K562 (cell line): ENCODE results near the gene CSF1R. TPM values are rescaled to one million over a fixed set of nuclear protein-coding genes. Genes with fewer than 3 reads are reported as not detected.

ENCODE experiments used
- ATAC-seq: fragments of 200-7000 bp; cut with Tn5 transposase; 3 replicates; pipeline ENCODE4 v1.9.1; 2020; ENCODE audit warnings: moderate library complexity
- BruUV-seq: library from RNA; stranded (reverse); fragments of 400-500 nt; replicated peaks from 2 replicates; lab custom pipeline; 2021; lab: Mats Ljungman, UMichigan
- CTCF ChIA-PET: fragments of 300-600 bp; formaldehyde crosslinking; extraction: SDS; loops from one replicate; lab custom pipeline; 2021; ENCODE audit warnings: low intra/inter-chr PET ratio; lab: Yijun Ruan, JAX
- POLR2A ChIA-PET: fragments of 300-600, 350-650 bp; sonication (Branson Sonifier 250); formaldehyde crosslinking; extraction: SDS; loops from one replicate; lab custom pipeline; 2021; ENCODE audit warnings: antibody characterized with exemption, inconsistent platforms; lab: Yijun Ruan, JAX
- DNase-seq, 4 experiments: peaks; one replicate each; pipeline versions ENCODE4 v3.0.0 to v3.0.0-alpha.2; 2011 to 2018; ENCODE audit warnings: low spot score in 3 of 4, mixed read lengths in 3 of 4; ENCODE audit errors: extremely low read depth in 1 of 4
- FAIRE-seq: peaks from 2 replicates; lab custom pipeline; 2011; peaks lifted over from hg19 to GRCh38; lab: Jason Lieb, UNC
- H2AFZ ChIP-seq: 2 replicates; pipeline ENCODE4 v1.6.0; 2011; ENCODE audit warnings: low read depth, low read length, control low read depth, inconsistent platforms
- H3K27ac ChIP-seq: fragments of 200-600 bp; 3 replicates; pipeline ENCODE4 v1.8.0; 2011; ENCODE audit warnings: low read depth, mild to moderate bottlenecking, control low read depth, inconsistent platforms, low read length, moderate library complexity, mixed read lengths; ENCODE audit errors: extremely low read depth
- H3K27me3 ChIP-seq, 2 experiments: fragments of 300-600 bp in 1 of 2; 2 replicates in 1 of 2; 3 replicates in 1 of 2; pipeline versions ENCODE4 v1.6.0 to v1.8.0; 2011; ENCODE audit warnings: inconsistent platforms in 2 of 2, low read length in 2 of 2, mild to moderate bottlenecking in 1 of 2, mixed read lengths in 1 of 2, moderate library complexity in 1 of 2; ENCODE audit not compliant: control insufficient read depth in 2 of 2, insufficient read depth in 2 of 2
- H3K36me3 ChIP-seq: fragments of 300-600 bp; 3 replicates; pipeline ENCODE4 v1.8.0; 2011; ENCODE audit warnings: mild to moderate bottlenecking, low read length, inconsistent platforms; ENCODE audit not compliant: control insufficient read depth, insufficient read depth
- H3K4me1 ChIP-seq, 2 experiments: fragments of 200-600 bp in 1 of 2; replicated peaks in 1 of 2; 2 replicates in 1 of 2; 3 replicates in 1 of 2; pipeline versions ENCODE4 v1.5.1 to v1.8.0; 2011; ENCODE audit warnings: inconsistent platforms in 2 of 2, low read length in 2 of 2, mild to moderate bottlenecking in 1 of 2, mixed read lengths in 1 of 2, moderate library complexity in 1 of 2; ENCODE audit not compliant: control insufficient read depth in 2 of 2, insufficient read depth in 2 of 2
- H3K4me2 ChIP-seq: 2 replicates; pipeline ENCODE4 v1.6.1; 2011; ENCODE audit warnings: low read length, control low read depth, inconsistent platforms, mixed read lengths; ENCODE audit not compliant: insufficient read depth
- H3K4me3 ChIP-seq: fragments of 200-600 bp; sonication (generic), shearing (Covaris generic); 2 replicates; pipeline ENCODE4 v1.5.1; 2016; ENCODE audit warnings: control low read depth, inconsistent platforms
- H3K79me2 ChIP-seq: fragments of 200-600 bp; 3 replicates; pipeline ENCODE4 v1.8.0; 2011; ENCODE audit warnings: low read length, inconsistent platforms; ENCODE audit not compliant: control insufficient read depth, insufficient read depth
- H3K9ac ChIP-seq, 2 experiments: 2 replicates each; pipeline versions ENCODE4 v1.6.0 to v1.6.1; 2011; ENCODE audit warnings: low read depth in 2 of 2, low read length in 2 of 2, control low read depth in 1 of 2, inconsistent platforms in 1 of 2, mild to moderate bottlenecking in 1 of 2, mixed read lengths in 1 of 2; ENCODE audit not compliant: insufficient read depth in 1 of 2
- H3K9me1 ChIP-seq: one replicate; pipeline ENCODE4 v1.6.0; 2011; ENCODE audit warnings: inconsistent platforms, mild to moderate bottlenecking, low read length, moderate library complexity; ENCODE audit not compliant: control insufficient read depth, insufficient read depth
- H3K9me3 ChIP-seq: replicated peaks from 2 replicates; pipeline ENCODE4 v1.5.1; 2011; ENCODE audit warnings: low read depth, low read length, inconsistent platforms; ENCODE audit not compliant: control insufficient read depth, insufficient read depth
- H4K20me1 ChIP-seq: replicated peaks from 2 replicates; pipeline ENCODE4 v1.6.1; 2011; ENCODE audit warnings: low read length, inconsistent platforms, mixed read lengths; ENCODE audit not compliant: control insufficient read depth, insufficient read depth
- GATAD2B ChIP-seq: fragments of 450-650 bp; IDR thresholded peaks from 2 replicates; pipeline ENCODE4 v1.6.1; 2017; ENCODE audit warnings: mild to moderate bottlenecking, borderline replicate concordance
- MXD1 ChIP-seq: fragments of 250-450 bp; sonication (Bioruptor Pico); IDR thresholded peaks from 2 replicates; pipeline ENCODE4 v1.8.0; 2021; ENCODE audit warnings: borderline replicate concordance, mild to moderate bottlenecking, moderate library complexity; ENCODE audit not compliant: poor library complexity, severe bottlenecking
- NR2C1 ChIP-seq, 2 experiments: fragments of 450-650 bp; IDR thresholded peaks; 2 replicates each; pipeline ENCODE4 v1.6.1; 2017; ENCODE audit warnings: mild to moderate bottlenecking in 2 of 2, antibody characterized with exemption in 1 of 2, inconsistent platforms in 1 of 2, missing compliant biosample characterization in 1 of 2, missing genetic modification characterization in 1 of 2
- SRSF7 ChIP-seq: fragments of 200-400 bp; formaldehyde crosslinking; optimal IDR thresholded peaks from 2 replicates; pipeline ENCODE3; 2017; ENCODE audit warnings: mild to moderate bottlenecking, low read depth, low read length
- WGBS: fragments of 100-300 bp; shearing (Covaris generic); methylation state at CpG from one replicate; pipeline ENCODE4 v1.1.6; 2016; ENCODE audit warnings: low coverage, mixed read lengths; ENCODE audit not compliant: insufficient coverage; ENCODE audit errors: missing lambda C conversion rate; 5-methylcytosine and 5-hydroxymethylcytosine counted together
- in situ Hi-C: fragments of 300-500 bp; cut with MboI; formaldehyde crosslinking; loops from 4 replicates; pipeline ENCODE4 v1.15.0; 2018; ENCODE audit warnings: inconsistent platforms, mixed read lengths
- intact Hi-C: fragments of 100-400 bp; cut with micrococcal nuclease; formaldehyde crosslinking; loops from 2 replicates; pipeline ENCODE4 v1.14.2; 2022
- polyA plus RNA-seq, 8 experiments: library from polyadenylated mRNA; depleted of rRNA in 4 of 8; stranded (reverse) in 5 of 8; unstranded in 3 of 8; fragments of >200 nt; fragmentation: Nextera tagmentation in 2 of 8; fragmentation: Illumina TruSeq in 1 of 8; extraction: Ambion mirVana in 2 of 8; extraction: Trizol in 1 of 8; gene quantifications; 2 replicates each; pipeline versions ENCODE4 v1.2.1 to v1.2.3, GENCODE V29; 2011 to 2014; ENCODE audit warnings: inconsistent platforms in 1 of 8, missing spikeins in 1 of 8
- total RNA-seq, 7 experiments: library from RNA; depleted of rRNA in 6 of 7; stranded (reverse); fragments of >200 nt in 6 of 7; fragmentation: Illumina TruSeq in 2 of 7; extraction: Trizol in 2 of 7; gene quantifications; 2 replicates each; pipeline versions ENCODE4 v1.2.1 to v1.2.3, GENCODE V29; 2011 to 2021; ENCODE audit warnings: low replicate concordance in 1 of 7

The CSF1R gene
- total and polyA plus RNA-seq, 9 of the 15 experiments (the other 6 are each of a cell fraction or from before 2014, with no cell fraction given): 0.03 to 0.64 (median 0.20) TPM; not detected in 6

DNA sequence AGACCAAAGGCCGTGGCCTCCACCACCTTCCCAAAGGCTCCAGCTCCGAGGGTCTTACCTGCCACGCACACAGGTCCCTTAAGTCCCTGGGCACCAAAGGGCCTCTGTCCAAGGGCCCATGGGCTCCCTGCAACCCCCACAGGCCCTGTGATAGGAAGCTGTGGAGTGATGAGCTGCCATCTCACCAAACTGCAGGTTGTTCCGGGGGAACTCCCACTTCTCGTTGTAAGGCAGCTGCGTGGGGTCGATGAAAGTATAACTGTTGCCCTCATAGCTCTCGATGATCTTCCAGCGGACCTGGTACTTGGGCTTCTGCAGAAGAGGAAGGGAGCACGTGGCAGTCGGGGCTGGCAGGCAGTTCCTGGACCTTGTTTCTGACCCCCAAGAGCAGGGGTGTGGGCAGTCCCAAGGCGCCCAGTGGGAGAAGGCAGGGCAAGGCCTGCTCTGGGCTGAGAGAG lies 24.8 kb downstream of the CSF1R start:
- Histone ChIP-seq H4K20me1 (no peaks in the 10 kb centered on the region; the same call in 1 of the 2 replicates), H3K4me1 (peaks cover 9 to 12% of the 10 kb centered on the region in 2 experiments; a peak in 4 of 5 replicates), H2AFZ (no peak overlapping the region), H3K4me2 (no peak overlapping the region), H3K9me3 (no peaks in the 10 kb centered on the region)
- POLR2A ChIA-PET: interaction anchor here (0.7 to 2.2 kb wide), 3 partner anchors 8 to 130 kb away, joined by 3 to 7 read pairs (median 4); no protein-coding TSS in a partner anchor
- 22% methylated on average over 12 of the region's 12 CpGs for WGBS
- CTCF ChIA-PET: no interaction called here
- TF ChIP-seq NR2C1 (IDR thresholded peaks at IDR 0.05) (no peak), NR2C1 (tag; IDR thresholded peaks at IDR 0.05) (no peak), MXD1 (CRISPR knock-in tag) (no peak), SRSF7 (no peak), GATAD2B (no peak)
- TF ChIP-seq, all 486 proteins: peak for 0
- Histone ChIP-seq H3K9me1 (peaks cover 4% of the 10 kb centered on the region), H3K79me2 (no peaks in the 10 kb centered on the region), H3K9ac (0 out of 4 replicates have a peak overlapping the region, but pooled peaks of 1 of the 2 experiments have one; percentile 45), H3K4me3 (no peak overlapping the region), H3K36me3 (no peaks in the 10 kb centered on the region), H3K27ac (no peak overlapping the region), H3K27me3 (peaks cover 10 to 44% of the 10 kb centered on the region in 2 experiments)
- FAIRE-seq (no peak), DNase-seq (no peak), ATAC-seq (no peak)
- BruUV-seq: no TSS peak
- intact Hi-C loops: no loop called here
- in situ Hi-C loops: no loop called here
